ENCODE results near the gene FERMT2. TPM values are rescaled to one million over a fixed set of nuclear protein-coding genes. Genes with fewer than 3 reads are reported as not detected.

Gene FERMT2
- total RNA-seq, 2 experiments from 2014 or later, result 0.77 to 1.0 TPM

GRCh38 chr14:52852810-52853521 lies 97.9 kb downstream of the FERMT2 start:
- Mint-ChIP-seq H3K9me3 (no peaks in the 10 kb centered on the region), H3K36me3 (ENCODE audit: low read depth) (no peaks in the 10 kb centered on the region), H3K4me1 (ENCODE audit: low read depth) (no peaks in the 10 kb centered on the region), H3K4me3 (no peak overlapping the region), H3K27me3 (no peaks in the 10 kb centered on the region), H3K27ac (no peak overlapping the region)
- TF ChIP-seq CTCF (IDR thresholded peaks at IDR 0.05), result no peak
- DNase-seq (no peak), ATAC-seq (no peak)
- intact Hi-C loops (cut with micrococcal nuclease), result no loop called here
- POLR2A ChIA-PET, result no interaction called here
- CTCF ChIA-PET, result interaction anchor here (1.5 kb wide), 1 partner anchor 687 kb away, joined by 3 read pairs; no protein-coding TSS in a partner anchor

DNA sequence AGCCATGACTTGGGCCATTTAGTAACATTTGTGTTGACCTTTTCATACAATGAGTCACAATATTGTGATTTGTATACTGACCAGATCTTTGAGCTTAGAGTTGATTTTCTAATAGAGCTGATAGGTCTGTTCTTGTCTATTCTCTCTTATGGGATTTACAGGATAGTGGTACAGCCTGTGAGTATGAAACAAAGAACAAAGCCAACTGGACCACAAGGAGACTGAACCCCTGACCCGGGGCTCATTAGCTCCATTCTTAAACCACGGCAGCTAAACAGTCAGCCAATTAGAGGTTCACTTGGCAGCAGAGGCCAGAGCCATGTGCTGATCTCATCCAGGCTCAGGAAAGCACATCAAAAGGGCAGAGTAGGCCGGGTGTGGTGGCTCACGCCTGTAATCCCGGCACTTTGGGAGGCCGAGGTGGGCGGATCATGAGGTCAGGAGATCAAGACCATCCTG lies 100.4 kb downstream of the FERMT2 start:
- POLR2A ChIA-PET, result no interaction called here
- Mint-ChIP-seq H3K36me3 (ENCODE audit: low read depth) (no peaks in the 10 kb centered on the region), H3K9me3 (no peaks in the 10 kb centered on the region), H3K27ac (no peak overlapping the region), H3K4me3 (no peak overlapping the region), H3K27me3 (no peaks in the 10 kb centered on the region), H3K4me1 (ENCODE audit: low read depth) (no peaks in the 10 kb centered on the region)
- TF ChIP-seq CTCF (IDR thresholded peaks at IDR 0.05), result no peak
- DNase-seq (no peak), ATAC-seq (no peak)
- intact Hi-C loops (cut with micrococcal nuclease), result no loop called here
- CTCF ChIA-PET, result no interaction called here

DNA sequence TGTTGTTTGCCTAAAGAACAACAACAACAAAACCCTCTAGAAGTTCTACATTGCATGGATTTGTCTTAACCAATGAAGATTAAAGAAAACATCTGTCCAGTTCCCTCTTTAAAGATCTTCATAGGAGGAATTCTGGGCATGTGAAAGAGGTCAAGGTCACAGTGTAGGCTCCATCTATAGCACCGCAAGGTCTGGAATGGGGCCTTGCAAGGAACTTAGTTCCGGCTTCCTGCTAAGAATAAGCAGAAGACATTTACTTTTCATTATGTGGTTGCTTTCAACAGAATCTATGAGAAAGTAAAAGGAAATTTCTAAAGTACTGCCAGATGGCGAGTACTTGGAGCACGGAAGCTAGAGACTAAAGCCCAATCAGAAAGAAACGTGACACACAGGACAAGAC lies 102.2 kb downstream of the FERMT2 start:
- H3K27me3 Mint-ChIP-seq, result no peaks in the 10 kb centered on the region
- ATAC-seq (no peak), DNase-seq (no peak)
- intact Hi-C loops (cut with micrococcal nuclease), result no loop called here
- no peak for TF ChIP-seq CTCF (IDR thresholded peaks at IDR 0.05)
- H3K4me1 Mint-ChIP-seq (ENCODE audit: low read depth), result no peaks in the 10 kb centered on the region
- no peak overlapping the region for H3K27ac Mint-ChIP-seq
- H3K4me3 Mint-ChIP-seq, result no peak overlapping the region
- ChIA-PET CTCF (no interaction called here), POLR2A (no interaction called here)
- no peaks in the 10 kb centered on the region for H3K9me3 Mint-ChIP-seq
- H3K36me3 Mint-ChIP-seq (ENCODE audit: low read depth), result no peaks in the 10 kb centered on the region

GRCh38 chr14:52846591-52846990 lies 104.3 kb downstream of the FERMT2 start:
- H3K27ac Mint-ChIP-seq, result no peak overlapping the region
- POLR2A ChIA-PET, result no interaction called here
- H3K36me3 Mint-ChIP-seq (ENCODE audit: low read depth), result no peaks in the 10 kb centered on the region
- no peaks in the 10 kb centered on the region for H3K4me1 Mint-ChIP-seq (ENCODE audit: low read depth)
- H3K27me3 Mint-ChIP-seq, result no peaks in the 10 kb centered on the region
- no peak for DNase-seq
- H3K4me3 Mint-ChIP-seq, result no peak overlapping the region
- intact Hi-C loops (cut with micrococcal nuclease), result no loop called here
- no peaks in the 10 kb centered on the region for H3K9me3 Mint-ChIP-seq
- CTCF ChIA-PET, result no interaction called here
- no peak for TF ChIP-seq CTCF (IDR thresholded peaks at IDR 0.05)
- no peak for ATAC-seq

GRCh38 chr14:52845081-52845480 lies 105.8 kb downstream of the FERMT2 start:
- DNase-seq, result no peak
- Mint-ChIP-seq H3K27ac (no peak overlapping the region), H3K4me1 (ENCODE audit: low read depth) (no peaks in the 10 kb centered on the region), H3K9me3 (no peaks in the 10 kb centered on the region), H3K27me3 (no peaks in the 10 kb centered on the region), H3K36me3 (ENCODE audit: low read depth) (no peaks in the 10 kb centered on the region), H3K4me3 (no peak overlapping the region)
- POLR2A ChIA-PET, result no interaction called here
- no peak for TF ChIP-seq CTCF (IDR thresholded peaks at IDR 0.05)
- ATAC-seq, result no peak
- CTCF ChIA-PET, result no interaction called here
- intact Hi-C loops (cut with micrococcal nuclease), result no loop called here

Data from activated CD8-positive, alpha-beta T cell treated with anti-CD3 and anti-CD28 coated beads for 36 hours (primary cell).